Esophagus squamous epithelium (tissue), 5 donors: ENCODE results near the gene SH3PXD2B. TPM values are rescaled to one million over a fixed set of nuclear protein-coding genes. Genes with fewer than 3 reads are reported as not detected.
A peak's percentile ranks its signal among the peaks of the same experiment; 100 is the strongest.

Source experiments
- DNase-seq: peaks from one replicate; lab custom pipeline; 2025; lab: John Stamatoyannopoulos, UW
- H3K27ac ChIP-seq, 4 donors: fragments of 200-600 bp; sonication (generic); one replicate each; pipeline ENCODE4 v1.5.1; 2016 to 2019; ENCODE audit warnings: mild to moderate bottlenecking in 1 of 4
- H3K27me3 ChIP-seq, 4 donors: fragments of 200-600 bp; sonication (generic); 1 replicate in 3 of 4; 2 replicates in 1 of 4; pipeline versions ENCODE4 v1.5.1 to v1.6.0; 2017 to 2021; ENCODE audit warnings: antibody characterized with exemption in 1 of 4
- H3K36me3 ChIP-seq, 3 donors: fragments of 200-600 bp; sonication (generic); one replicate each; pipeline ENCODE4 v1.5.1; 2016 to 2019
- H3K4me1 ChIP-seq, 3 donors: fragments of 200-600 bp; sonication (generic); one replicate each; pipeline ENCODE4 v1.5.1; 2017 to 2019
- H3K4me3 ChIP-seq, 4 donors: fragments of 200-600 bp; sonication (generic); 1 replicate in 3 of 4; 2 replicates in 1 of 4; pipeline ENCODE4 v1.5.1; 2016 to 2019; ENCODE audit warnings: mild to moderate bottlenecking in 2 of 4, moderate library complexity in 1 of 4
- H3K9me3 ChIP-seq, 3 donors: fragments of 200-600 bp; sonication (generic); one replicate each; pipeline ENCODE4 v1.5.1; 2016 to 2019
- POLR2A ChIP-seq, 4 donors: fragments of 450-650 bp; IDR thresholded peaks; one replicate each; pipeline ENCODE4 v1.6.1; 2017; ENCODE audit warnings: antibody characterized with exemption in 4 of 4, mild to moderate bottlenecking in 4 of 4, moderate library complexity in 3 of 4
- whole genome bisulfite sequencing, 2 donors: methylation state at CpG; one replicate each; pipeline ENCODE4 v1.1.5; 2018; 5-methylcytosine and 5-hydroxymethylcytosine counted together
- intact Hi-C: fragments of 100-400 bp; cut with DNase I; formaldehyde crosslinking; loops from one replicate; pipeline ENCODE4 v1.15.0; 2022
- total RNA-seq, 4 donors: library from RNA; depleted of rRNA; stranded (reverse); fragments of >200 nt; gene quantifications; one replicate each; pipeline ENCODE4 v1.1.0, GENCODE V29; 2016
- TF ChIP-seq, protein P1 (sequence below), 6 experiments: fragments of 450-650 bp in 4 of 6; fragments of 200-600 bp in 2 of 6; sonication (generic) in 2 of 6; IDR thresholded peaks; one replicate each; pipeline ENCODE4 v1.5.1; 2016 to 2019; ENCODE audit warnings: antibody characterized with exemption in 6 of 6, mild to moderate bottlenecking in 4 of 6, moderate library complexity in 4 of 6
- donor health status: DM: yes; HTN: yes; CAD: no.

SH3PXD2B gene
- total RNA-seq, 4 donors from 2014 or later = 7.1 to 22.1 (median 13.8) TPM

DNA sequence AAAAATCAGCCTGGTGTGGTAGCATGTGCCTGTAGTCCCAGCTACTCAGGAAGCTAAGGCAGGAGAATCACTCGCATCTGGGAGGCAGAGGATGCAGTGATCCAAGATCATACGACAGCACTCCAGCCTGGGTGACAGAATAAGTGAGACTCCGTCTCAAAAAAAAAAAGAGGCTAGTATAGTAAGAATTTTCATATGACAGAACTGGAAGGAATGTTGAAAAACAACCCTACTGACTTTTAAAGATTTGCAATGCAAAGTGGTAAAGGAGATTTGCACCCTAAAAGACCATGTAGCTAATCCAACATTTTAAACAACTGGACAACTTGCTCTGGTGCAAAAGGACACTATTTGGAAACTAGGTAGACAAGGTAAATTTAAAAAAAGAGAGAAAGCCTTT is 58.1 kb downstream of the SH3PXD2B start:
- H3K4me1 ChIP-seq = peaks cover 0 to 7% (median 0%) of the 10 kb centered on the region in 3 donors
- H3K9me3 ChIP-seq = peaks cover 0 to 14% (median 5%) of the 10 kb centered on the region in 3 donors
- H3K36me3 ChIP-seq = peaks cover 0 to 47% (median 6%) of the 10 kb centered on the region in 3 donors
- intact Hi-C loops = no loop called here
- DNase-seq = no peak
- H3K4me3 ChIP-seq = no peak overlapping the region
- TF ChIP-seq POLR2A (IDR thresholded peaks at IDR 0.05) = no peak
- TF ChIP-seq, protein P1, sequence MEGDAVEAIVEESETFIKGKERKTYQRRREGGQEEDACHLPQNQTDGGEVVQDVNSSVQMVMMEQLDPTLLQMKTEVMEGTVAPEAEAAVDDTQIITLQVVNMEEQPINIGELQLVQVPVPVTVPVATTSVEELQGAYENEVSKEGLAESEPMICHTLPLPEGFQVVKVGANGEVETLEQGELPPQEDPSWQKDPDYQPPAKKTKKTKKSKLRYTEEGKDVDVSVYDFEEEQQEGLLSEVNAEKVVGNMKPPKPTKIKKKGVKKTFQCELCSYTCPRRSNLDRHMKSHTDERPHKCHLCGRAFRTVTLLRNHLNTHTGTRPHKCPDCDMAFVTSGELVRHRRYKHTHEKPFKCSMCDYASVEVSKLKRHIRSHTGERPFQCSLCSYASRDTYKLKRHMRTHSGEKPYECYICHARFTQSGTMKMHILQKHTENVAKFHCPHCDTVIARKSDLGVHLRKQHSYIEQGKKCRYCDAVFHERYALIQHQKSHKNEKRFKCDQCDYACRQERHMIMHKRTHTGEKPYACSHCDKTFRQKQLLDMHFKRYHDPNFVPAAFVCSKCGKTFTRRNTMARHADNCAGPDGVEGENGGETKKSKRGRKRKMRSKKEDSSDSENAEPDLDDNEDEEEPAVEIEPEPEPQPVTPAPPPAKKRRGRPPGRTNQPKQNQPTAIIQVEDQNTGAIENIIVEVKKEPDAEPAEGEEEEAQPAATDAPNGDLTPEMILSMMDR (IDR thresholded peaks at IDR 0.05) = no peak
- no peak overlapping the region for H3K27ac ChIP-seq
- WGBS, 2 donors = 86 to 94% methylated on average over 3 of the region's 3 CpGs
- no peaks in the 10 kb centered on the region for H3K27me3 ChIP-seq

DNA sequence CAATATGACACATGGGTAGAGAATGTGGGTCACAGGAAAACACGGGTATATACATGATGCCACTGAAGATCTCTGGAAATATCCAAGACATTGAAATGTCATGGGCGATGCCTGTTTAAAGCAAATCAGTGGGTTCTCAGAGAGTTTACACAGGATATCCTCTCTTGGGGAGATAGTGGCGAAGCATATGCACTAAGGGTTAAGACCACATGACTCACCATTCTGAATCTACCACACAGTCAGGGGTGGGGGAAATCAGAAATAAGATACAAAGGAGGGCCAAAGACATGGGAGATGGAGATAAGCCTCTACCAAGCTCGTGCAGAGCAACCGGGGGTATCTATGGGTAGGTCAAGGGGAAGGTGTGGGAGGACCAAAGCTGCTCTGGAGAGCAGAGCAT is 58.8 kb downstream of the SH3PXD2B start:
- TF ChIP-seq, protein P1 (IDR thresholded peaks at IDR 0.05) = no peak
- no peak for TF ChIP-seq POLR2A (IDR thresholded peaks at IDR 0.05)
- H3K27me3 ChIP-seq = no peaks in the 10 kb centered on the region
- intact Hi-C loops = no loop called here
- H3K4me3 ChIP-seq = no peak overlapping the region
- H3K27ac ChIP-seq = no peak overlapping the region
- WGBS, 2 donors = 70 to 80% methylated on average over 5 of the region's 5 CpGs
- H3K36me3 ChIP-seq = peaks cover 0 to 54% (median 6%) of the 10 kb centered on the region in 3 donors
- peaks cover 0 to 5% (median 0%) of the 10 kb centered on the region in 3 donors for H3K4me1 ChIP-seq
- peaks cover 0 to 14% (median 5%) of the 10 kb centered on the region in 3 donors for H3K9me3 ChIP-seq
- no peak for DNase-seq

DNA sequence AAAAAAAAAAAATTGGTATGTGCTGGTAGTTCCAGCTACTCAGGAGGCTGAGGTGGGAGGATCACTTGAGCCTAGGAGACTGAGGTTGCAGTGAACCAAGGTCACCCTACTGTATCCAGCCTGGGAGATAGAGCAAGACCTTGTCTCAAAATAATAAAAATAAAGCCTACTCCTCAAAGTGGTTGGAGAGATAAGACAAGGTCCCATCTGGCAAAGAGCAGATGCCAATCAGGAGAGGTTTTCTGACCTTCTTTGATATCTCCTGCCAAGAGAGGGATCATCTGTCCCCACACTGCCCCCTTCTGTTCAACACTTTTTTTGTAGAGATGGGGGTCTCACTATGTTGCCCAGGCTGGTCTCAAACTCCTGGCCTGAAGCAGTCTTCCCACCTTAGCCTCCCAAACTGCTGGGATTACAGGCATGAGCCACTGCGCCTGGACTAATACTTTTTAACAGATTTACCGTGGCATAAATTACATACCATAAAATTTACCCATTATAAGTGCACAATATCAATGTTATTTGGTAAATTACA is 64.7 kb downstream of the SH3PXD2B start:
- TF ChIP-seq POLR2A (IDR thresholded peaks at IDR 0.05) = no peak
- TF ChIP-seq, protein P1 (IDR thresholded peaks at IDR 0.05) = peak in 1 of 6 experiments; percentile 17
- Histone ChIP-seq H3K27me3 (no peaks in the 10 kb centered on the region), H3K4me1 (no peaks in the 10 kb centered on the region), H3K9me3 (no peaks in the 10 kb centered on the region), H3K4me3 (no peak overlapping the region), H3K36me3 (peaks cover 0 to 68% (median 6%) of the 10 kb centered on the region in 3 donors), H3K27ac (no peak overlapping the region)
- no peak for DNase-seq
- 46 to 86% methylated on average over 2 of the region's 2 CpGs for WGBS, 2 donors
- intact Hi-C loops = no loop called here

GRCh38 chr5:172388246-172388733 is 66.0 kb downstream of the SH3PXD2B start:
- Histone ChIP-seq H3K27ac (no peak overlapping the region), H3K27me3 (no peaks in the 10 kb centered on the region), H3K9me3 (no peaks in the 10 kb centered on the region), H3K4me3 (no peak overlapping the region), H3K36me3 (peaks cover 0 to 57% (median 6%) of the 10 kb centered on the region in 3 donors), H3K4me1 (peaks cover 0 to 8% (median 4%) of the 10 kb centered on the region in 3 donors)
- intact Hi-C loops = no loop called here
- 55 to 75% methylated on average over 2 of the region's 2 CpGs for WGBS, 2 donors
- DNase-seq = no peak
- TF ChIP-seq, protein P1 (IDR thresholded peaks at IDR 0.05) = no peak
- no peak for TF ChIP-seq POLR2A (IDR thresholded peaks at IDR 0.05)

GRCh38 chr5:172385707-172386106 is 68.6 kb downstream of the SH3PXD2B start:
- Histone ChIP-seq H3K4me3 (no peak overlapping the region), H3K27me3 (no peaks in the 10 kb centered on the region), H3K4me1 (peaks cover 0 to 27% (median 9%) of the 10 kb centered on the region in 3 donors), H3K9me3 (no peaks in the 10 kb centered on the region), H3K36me3 (peaks cover 0 to 48% (median 0%) of the 10 kb centered on the region in 3 donors), H3K27ac (no peak overlapping the region)
- intact Hi-C loops = no loop called here
- DNase-seq = no peak
- 77 to 80% methylated on average over 3 to 5 of the region's 5 CpGs for whole genome bisulfite sequencing, 2 donors
- TF ChIP-seq, protein P1 (IDR thresholded peaks at IDR 0.05) = no peak
- no peak for TF ChIP-seq POLR2A (IDR thresholded peaks at IDR 0.05)
